ENCODE results near the gene SPEG.

DNA sequence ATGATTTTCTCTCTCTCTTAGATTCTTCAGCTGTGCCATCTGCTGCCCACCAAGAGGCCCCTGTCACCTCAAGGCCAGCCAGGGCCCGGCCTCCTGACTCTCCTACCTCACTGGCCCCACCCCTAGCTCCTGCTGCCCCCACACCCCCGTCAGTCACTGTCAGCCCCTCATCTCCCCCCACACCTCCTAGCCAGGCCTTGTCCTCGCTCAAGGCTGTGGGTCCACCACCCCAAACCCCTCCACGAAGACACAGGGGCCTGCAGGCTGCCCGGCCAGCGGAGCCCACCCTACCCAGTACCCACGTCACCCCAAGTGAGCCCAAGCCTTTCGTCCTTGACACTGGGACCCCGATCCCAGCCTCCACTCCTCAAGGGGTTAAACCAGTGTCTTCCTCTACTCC lies 54.7 kb downstream of the SPEG start:
- TF ChIP-seq, protein P1, sequence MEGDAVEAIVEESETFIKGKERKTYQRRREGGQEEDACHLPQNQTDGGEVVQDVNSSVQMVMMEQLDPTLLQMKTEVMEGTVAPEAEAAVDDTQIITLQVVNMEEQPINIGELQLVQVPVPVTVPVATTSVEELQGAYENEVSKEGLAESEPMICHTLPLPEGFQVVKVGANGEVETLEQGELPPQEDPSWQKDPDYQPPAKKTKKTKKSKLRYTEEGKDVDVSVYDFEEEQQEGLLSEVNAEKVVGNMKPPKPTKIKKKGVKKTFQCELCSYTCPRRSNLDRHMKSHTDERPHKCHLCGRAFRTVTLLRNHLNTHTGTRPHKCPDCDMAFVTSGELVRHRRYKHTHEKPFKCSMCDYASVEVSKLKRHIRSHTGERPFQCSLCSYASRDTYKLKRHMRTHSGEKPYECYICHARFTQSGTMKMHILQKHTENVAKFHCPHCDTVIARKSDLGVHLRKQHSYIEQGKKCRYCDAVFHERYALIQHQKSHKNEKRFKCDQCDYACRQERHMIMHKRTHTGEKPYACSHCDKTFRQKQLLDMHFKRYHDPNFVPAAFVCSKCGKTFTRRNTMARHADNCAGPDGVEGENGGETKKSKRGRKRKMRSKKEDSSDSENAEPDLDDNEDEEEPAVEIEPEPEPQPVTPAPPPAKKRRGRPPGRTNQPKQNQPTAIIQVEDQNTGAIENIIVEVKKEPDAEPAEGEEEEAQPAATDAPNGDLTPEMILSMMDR (IDR thresholded peaks at IDR 0.05): no peak
- TF ChIP-seq POLR2AphosphoS5 (IDR thresholded peaks at IDR 0.05) (no peak), EP300 (IDR thresholded peaks at IDR 0.05) (no peak), POLR2A (IDR thresholded peaks at IDR 0.05) (no peak)

Measured in upper lobe of left lung (tissue), 4 donors.